Activated T-cell treated with anti-CD3 and anti-CD28 coated beads for 48 hours (primary cell): ENCODE data around the gene LAYN.

Experiments used
- DNase-seq: peaks from one replicate; pipeline ENCODE4 v3.0.0-alpha.2; 2020; ENCODE audit warnings: low read depth

The LAYN gene

DNA sequence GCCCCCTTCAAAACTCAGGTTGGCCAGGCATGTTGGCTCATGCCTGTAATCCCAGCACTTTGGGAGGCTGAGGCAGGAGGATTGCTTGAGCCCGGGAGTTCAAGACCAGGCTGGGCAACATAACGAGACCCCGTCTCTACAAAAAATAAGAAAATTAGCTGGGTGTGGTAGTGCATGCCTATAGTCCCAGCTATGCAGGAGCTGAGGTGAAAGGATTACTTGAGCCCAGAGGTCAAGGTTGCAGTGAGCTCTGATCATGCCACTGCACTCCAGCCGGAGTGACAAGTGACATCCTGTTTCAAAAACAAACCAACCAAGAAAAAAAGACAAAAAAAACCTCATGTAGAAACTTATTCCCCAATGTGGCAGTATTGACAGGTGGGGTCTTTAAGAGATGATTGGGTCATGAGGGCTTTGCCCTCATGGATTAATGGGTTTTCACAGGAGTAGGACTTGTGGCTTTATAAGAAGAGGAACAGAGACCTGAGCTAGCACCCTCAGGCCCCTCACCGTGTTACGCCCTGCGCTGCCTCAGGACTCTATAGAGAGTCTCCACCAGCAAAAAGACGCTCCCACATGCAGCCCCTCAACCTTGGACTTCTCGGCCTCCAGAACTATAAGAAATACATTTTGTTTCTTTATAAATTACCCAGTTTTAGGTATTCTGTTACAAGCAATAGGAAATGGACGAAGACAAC lies 22.3 kb downstream of the LAYN start:
- DNase-seq: no peak

DNA sequence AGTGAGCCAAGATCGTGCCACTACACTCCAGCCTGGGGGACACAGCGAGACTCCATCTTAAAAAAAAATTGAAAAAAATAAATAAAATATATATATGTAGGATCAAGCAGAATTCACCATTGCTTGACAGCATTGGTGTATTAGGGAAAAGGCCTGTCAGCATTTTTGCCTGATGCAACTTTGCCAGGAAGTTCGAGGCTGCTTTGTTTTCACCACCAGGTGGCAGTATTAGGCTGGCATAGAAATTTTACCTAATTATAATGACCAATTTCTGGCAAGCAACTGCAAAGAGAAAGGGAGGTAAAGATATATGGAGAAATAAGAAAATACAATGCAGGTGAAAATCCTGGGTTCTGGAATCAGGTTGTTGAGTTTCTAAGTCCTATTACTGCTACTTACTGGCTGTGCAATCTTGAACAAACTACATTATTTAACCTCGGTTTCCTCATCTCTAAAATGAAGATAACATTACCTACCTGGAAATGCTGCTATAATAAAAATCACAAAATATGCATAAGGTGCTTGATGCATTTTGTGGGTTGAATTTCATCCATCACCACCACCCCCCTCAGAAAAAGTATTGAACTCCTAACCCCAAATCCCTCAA lies 24.7 kb downstream of the LAYN start:
- peak; percentile 38 for DNase-seq

DNA sequence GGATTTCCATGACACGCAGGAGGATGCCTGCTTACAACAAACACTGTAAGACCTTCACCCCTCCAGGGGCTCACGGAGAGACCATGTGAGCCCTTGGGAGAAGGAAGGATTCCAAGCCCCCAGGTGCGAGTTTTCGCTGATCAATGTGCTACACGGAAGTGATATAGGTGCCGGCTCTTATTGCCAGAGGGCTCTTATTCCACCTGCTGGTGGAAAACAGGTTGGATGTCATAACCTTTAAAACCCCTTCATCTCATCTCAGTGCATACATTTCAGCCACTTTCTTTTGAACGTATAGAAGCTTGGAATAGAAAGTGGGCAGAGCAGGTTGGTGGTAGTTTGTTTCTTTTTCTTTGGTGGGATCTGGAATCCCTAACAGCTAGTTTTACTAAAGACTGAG lies 25.8 kb downstream of the LAYN start:
- DNase-seq: no peak

DNA sequence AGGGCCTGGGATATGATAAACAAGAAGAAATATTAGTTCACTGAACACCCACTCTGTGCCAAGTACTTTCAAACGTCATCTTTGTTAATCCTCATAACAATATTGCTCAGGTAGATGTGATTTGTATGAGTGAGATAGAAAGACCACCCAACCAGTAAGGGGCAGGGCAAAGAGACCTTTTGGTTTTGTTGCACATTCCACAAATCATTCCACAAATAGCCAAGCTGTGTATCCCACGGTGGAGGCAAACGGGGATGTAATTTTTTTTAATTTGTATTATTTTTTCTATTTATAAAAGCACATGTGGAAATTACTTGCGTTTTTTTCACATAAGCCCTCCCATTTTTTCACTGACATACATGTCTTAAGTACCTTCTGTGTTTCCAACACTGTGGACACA lies 29.0 kb downstream of the LAYN start:
- DNase-seq: no peak

DNA sequence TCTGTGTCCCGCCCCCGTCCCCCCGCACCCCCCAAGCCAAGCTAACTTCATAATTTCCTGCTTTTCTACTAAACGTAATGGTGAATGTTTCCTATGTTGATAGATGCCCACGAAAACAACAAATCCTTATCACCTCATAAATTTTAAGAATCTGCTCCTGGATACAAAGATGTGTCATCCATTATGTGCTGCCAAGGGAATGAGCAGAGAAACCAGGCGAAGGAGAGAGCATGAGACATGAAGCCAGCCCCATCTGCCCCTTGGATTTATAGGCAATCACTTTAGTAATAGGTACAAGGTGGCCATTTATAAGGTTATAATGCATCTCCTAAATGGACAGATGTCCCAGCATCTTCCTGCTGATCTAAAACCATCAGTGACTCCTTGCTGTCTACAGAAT lies 30.3 kb downstream of the LAYN start:
- DNase-seq: no peak

DNA sequence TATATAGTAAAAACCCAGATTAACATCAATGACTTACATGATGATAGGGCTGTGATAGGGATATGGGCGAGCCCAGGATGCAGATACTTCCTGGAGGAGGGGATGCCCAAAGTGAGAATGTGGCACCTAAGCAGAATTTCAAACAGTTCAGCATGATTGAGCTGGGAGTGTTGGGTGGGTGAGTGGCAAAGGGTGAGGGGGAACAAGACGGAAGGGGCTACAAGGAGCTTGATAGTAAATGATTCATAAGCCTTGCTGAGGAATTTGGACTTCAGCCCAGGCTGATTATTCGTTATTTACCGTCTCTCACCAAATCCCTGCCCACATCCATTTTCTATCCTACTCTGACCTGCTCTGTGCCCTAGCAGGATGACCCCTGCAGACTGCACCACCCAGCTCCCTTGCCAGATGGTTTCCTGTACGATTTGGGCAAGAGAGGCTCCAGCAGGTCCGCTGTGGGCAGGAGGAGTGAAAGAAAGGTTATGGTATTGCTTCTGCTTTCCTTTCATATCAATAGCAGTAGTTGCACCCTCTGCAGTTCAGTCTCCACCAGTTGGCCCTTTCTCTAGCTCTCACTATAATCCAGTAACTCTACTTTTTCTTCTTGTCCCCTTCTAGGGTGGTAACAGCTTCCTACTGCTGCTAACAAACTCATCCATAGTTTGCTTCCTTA lies 31.4 kb downstream of the LAYN start:
- DNase-seq: no peak

DNA sequence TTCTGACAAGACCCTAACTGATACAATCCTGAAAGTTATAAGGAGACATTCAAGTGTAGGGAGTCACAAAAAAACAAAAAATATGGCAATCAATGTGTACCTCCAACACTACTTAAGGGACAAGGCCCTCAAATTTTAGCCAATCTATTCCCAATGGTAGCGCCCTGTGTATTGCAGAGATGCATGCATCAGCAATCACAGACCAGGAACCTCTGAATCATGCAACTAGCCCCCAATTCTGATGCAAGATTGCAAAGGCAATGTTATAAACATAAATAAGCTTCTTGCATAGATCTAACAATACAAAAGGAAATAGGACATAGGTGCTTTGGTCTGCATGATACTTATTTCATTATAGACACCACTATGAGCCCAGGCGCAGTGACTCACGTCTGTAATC lies 32.1 kb downstream of the LAYN start:
- DNase-seq: no peak

DNA sequence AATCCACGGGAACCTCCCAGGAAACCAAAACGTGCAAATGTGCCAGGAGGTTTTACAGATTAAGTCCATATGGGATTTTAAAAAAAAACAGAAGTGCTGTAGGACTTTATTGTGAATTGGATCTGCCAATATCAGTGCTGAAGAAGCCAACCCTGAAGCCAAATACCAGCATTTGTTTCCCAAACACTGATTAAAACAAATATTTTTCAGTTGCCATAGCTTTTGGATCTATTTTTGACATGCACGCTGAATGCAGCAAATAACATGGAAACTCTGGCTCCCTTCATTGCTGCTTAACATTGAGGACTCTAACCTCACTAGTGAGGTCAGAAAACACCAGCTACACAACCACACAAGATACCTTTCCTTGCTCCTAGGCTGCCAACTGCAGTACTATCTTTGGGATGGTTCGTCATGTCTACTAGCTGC lies 33.3 kb downstream of the LAYN start:
- DNase-seq: no peak

DNA sequence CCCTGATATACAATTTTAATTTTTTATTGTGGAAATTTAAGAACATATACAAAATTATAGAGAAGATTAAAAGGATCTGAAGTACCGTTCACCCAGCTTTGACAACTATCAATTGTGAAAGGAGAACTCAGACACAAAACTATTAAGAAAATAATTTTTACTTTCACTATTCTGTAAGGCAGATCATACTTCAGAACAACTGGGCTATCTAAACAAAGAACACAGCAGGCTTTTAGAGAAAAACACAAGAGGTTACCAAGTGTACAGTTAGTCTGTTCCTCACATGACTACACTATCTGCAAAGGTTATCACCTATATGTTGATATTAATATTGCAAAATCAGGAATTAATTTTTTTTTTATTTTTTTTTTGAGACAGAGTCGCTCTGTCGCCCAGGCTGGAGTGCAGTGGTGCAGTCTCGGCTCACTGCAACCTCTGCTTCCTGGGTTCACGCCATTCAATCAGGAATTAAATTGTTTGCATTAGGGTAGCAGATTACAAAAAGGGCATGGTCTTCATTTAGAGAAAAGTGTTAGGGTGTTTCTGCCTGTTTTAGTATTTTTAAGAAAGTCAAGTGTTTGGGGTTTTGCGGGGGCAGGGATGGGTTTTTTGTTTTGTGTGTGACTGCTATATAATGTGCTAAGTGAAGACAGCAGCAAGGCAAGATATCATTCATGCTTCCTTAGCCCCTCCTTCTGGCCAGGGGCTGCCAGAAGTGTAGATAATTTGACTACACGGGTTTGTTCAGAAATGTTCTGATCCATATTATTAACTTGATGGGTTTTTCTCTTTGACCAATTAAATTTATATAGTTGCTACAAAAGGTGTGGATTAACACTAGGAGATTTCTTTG lies 34.1 kb downstream of the LAYN start:
- DNase-seq: no peak

DNA sequence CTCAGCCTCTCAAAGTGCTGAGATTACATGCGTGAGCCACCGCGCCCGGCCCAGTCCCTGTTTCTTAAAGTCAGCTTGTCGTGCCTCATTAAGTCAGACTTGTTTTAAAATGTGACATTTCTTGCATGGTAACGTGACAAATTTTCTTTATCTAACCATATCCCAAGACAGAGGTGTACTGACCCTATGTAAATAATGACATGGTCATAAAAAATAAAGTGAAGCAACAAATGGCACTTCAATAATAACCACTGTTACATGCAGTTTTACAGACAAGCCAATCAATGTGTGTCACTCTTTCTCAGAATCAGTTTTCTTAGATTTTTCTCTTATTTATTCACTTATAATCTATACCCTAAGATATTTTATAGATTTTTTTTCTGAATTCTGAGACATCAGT lies 35.2 kb downstream of the LAYN start:
- no peak for DNase-seq

DNA sequence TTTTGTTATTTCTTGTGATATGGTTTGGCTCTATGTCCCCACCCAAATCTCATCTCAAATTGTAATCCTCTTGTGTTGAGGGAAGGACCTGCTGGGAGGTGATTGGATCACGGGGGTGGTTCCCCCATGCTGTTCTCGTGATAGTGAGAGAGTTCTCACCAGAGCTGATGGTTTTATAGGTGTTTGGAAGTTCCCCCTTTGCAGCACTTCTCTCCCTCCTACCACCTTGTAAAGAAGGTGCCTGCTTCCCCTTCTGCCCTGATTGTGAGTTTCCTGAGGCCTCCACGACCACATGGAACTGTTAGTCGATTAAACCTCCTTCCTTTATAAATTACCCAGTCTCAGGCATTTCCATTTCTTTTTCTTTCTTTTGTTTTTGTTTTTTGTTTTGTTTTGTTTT lies 37.3 kb downstream of the LAYN start:
- no peak for DNase-seq

DNA sequence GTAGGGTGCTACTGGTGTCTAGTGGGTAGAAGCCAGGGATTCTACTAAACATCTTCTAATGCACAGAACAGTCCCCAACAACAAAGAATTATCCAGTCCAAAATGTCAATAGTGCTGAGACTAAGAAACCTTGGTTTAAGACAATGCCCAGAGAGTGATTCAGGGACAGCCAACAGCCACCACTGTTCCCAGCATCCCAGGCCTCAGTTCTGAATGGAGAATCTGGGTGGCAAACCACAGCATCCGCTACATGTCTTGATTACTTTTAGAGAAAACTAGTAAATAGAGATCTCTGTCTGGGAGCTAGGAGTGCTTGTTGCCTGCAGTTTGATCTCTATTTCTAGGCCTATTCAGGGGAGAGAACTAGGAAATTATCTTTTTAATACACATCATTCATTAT lies 40.8 kb downstream of the LAYN start:
- DNase-seq: no peak

DNA sequence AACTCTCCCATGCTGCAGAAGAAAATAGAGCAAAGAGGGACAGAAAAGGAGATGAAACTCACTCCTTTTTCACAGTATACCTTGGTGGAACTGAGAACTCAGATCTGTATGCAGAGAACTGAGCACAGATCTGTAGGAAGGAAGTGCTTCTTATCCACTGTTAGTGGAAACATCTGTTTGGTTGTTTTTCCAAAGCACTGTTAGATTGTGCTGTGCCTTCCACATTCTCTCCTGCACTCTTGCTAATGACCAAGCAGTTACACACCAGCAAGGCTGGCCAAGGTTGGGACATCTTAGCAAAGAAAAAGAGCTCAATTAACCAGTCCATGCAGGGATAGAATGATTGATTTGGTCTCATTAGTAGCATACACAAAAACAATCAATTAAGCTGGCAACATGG lies 41.6 kb downstream of the LAYN start:
- DNase-seq: no peak

DNA sequence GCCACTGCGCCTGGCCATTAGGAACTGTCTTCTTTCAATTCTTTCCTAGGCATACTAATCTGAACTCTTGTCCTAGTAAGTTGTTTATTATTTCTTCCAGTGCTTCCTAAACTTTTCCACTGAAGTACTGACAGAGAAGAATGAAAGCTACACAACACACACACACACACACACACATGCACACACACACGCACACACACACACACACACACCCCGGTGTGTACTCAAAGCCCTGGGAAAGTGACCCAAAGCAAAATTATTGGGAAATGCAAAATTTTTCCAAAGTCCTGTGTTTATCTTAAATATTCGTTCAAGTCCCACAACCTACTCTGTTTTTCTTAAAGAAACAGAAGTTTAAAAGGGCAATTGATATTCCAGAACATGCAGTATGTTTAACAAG lies 42.4 kb downstream of the LAYN start:
- no peak for DNase-seq

DNA sequence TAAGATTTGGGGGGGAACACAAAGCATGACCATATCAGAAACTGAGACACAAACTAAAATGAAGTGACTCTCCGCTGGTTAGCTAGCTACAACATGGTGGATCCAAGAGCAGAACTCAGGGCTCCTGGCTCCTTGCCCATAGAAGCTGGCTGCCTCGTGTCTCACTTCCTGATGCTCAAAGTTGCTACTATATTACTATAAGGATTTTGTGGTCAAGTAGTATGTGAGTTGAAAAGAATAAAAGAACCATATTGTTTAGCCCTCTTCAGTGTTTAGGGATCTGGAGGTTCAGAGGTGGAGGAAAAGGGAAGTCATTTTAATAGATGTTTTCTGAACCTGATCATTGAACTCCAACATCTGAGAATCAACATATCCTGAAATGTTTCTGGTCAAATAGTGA lies 44.9 kb downstream of the LAYN start:
- no peak for DNase-seq

DNA sequence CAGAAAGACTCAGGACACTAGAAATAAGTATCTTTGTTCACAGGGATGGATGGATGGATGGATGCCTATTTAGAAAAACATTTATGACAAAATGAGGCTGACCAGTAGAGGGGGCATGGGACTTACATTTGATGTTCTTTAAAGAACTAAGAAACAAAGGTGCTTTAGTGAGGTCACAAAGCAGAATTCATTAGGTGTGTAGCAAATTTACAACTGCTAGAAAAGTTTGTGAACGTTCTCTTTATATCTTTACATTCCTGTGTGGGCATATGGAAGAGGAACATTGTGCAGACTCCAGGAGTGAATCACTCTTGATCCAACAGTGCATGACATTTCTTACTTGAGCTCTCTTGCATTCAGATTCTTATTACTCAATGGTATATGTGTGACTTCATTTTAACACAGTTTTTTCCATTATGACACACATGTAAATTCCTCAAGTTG lies 45.9 kb downstream of the LAYN start:
- DNase-seq: no peak

DNA sequence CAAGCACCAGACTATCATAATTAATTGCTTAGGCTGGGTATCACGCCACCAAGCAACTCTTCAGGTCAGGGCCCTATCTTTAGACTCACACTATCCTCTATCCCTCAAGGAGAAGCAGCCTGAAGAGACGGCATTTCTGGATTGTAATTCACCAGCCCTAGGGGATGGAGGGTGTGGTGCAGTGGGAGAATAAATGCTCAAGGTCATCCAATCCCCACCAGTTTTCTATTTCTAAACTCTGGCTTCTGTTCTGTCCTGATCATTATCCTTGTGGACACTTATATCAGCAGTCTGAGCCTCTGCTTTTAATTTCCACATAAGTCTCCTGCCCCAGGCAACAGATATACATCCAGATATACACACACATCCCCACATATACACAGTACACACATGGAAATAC lies 48.6 kb downstream of the LAYN start:
- DNase-seq: no peak

DNA sequence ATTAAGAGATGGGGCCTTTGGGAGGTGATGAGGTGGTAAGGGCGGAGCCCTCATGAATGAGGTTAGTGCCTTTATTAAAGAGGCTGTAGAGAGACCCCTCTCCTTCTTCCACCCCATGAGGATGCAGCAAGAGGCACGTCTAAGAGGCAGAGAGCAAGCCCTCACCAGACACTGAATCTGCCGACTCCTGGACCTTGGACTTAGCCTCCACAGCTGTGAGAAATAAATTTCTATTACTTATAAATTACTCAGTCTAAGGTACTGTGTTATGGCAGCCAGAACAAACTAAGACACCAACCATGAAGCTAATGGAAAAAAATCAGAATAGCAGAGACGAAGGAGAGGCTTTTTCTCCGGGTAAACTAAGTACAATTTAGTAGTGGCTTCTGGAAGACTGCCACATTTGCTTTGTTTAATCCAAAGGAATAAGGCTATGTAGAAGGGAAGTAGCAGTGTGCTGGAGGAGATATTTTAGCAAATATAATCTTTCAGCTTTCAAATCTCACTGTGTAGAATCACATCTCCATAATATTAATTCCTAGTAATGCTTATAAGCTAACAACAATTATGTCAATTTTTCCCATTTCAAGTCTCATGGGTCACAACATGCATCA lies 49.5 kb downstream of the LAYN start:
- no peak for DNase-seq

DNA sequence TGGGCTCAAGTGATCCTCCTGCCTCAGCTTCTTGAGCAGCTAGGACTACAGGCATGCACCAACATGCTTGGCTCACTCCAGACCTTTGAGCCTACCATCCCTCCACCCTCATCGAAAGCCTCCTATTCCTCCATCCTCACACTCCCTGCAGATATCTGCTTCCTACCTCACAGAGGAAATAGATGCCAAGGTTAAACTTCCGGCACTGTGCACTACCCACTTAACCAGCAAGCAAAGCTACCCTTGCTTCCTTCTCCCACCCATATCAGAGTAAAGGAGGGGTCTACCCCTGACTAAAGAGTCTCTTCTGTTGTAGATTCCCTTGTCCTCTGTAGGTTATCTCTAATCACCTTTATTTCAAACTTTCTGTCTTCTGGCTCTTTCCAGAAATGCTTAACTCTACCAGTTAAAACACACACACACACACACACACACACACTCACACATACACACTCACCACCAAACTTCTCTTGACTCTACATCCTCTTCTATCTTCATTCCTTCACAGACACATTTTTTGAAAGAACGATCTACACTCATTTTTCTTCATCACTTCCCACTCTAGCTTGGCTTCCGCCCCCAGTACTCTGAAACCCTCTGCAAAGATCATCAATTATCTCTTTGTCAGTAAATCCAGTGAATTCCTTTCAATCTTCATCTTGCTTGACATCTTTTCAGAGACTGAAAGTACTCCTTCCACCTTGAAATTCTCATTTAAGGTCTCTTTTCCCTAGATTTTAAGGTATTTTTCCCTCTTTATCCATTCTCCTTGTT lies 50.9 kb downstream of the LAYN start:
- no peak for DNase-seq

DNA sequence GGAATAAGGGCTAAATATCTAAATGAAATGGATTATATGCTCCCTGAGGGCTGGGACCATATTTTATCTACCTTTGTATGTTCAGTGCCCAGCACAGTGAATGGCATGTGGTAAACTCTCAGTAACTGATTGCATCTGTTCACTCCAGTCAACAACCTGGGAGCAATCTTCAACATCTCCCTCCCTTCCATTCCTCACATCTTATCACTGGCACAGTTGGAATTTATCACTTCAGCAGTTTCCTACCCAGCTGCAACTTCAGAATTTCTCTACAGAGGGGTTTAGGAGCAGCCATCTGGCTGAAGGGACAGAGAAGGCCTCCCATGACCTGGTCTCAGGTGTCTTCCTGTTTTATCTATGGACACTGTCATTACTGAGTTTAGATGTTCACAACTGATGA lies 52.0 kb downstream of the LAYN start:
- DNase-seq: no peak

DNA sequence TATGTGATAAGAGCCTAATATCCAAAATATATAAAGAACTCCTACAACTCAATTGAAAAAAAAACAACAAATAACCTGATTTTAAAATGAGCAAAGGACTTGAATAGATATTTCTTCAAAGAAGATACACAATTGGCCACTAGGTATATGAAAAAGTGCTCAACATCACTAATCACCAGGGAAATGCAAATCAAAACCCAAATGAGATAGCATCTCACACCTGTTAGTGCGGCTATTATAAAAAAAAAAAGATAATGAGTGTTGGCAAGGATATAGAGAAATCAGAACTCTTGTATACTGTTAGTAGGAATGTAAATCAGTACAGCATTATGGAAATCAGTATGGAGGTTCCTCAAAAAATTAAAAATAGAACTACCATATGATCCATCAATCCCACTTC lies 55.8 kb downstream of the LAYN start:
- DNase-seq: no peak
